T-cell (primary cell): Measurements from ENCODE around the gene SRSF10. TPM values are rescaled to one million over a fixed set of nuclear protein-coding genes. Genes with fewer than 3 reads are reported as not detected.

Experiments
- ATAC-seq, 4 experiments: fragments of 200-7000 bp in 3 of 4; fragments of 150-1000 bp in 1 of 4; cut with Tn5 transposase; replicated peaks in 1 of 4; 1 replicate in 3 of 4; 2 replicates in 1 of 4; pipeline ENCODE4 v1.10.0; 2021; ENCODE audit warnings: moderate library complexity in 3 of 4, mild to moderate bottlenecking in 2 of 4, moderate number of reproducible peaks in 1 of 4
- CTCF ChIA-PET, 2 donors: fragments of 300-600 bp; sonication (Branson Sonifier 250); formaldehyde crosslinking; loops; one replicate each; lab custom pipeline; 2022; ENCODE audit warnings: antibody characterized with exemption in 2 of 2; lab: Charles Lee
- POLR2A ChIA-PET, 2 donors: fragments of 300-600 bp; sonication (Branson Sonifier 250); formaldehyde crosslinking; loops; one replicate each; lab custom pipeline; 2022; ENCODE audit warnings: antibody characterized with exemption in 2 of 2; lab: Charles Lee
- DNase-seq, 35 experiments: peaks; one replicate each; pipeline versions ENCODE4 v3.0.0 to v3.0.0-alpha.2; 2013 to 2023
- H3K27ac ChIP-seq: one replicate; pipeline ENCODE4 v1.5.1; 2013; ENCODE audit warnings: low read length
- H3K27me3 ChIP-seq, 2 experiments: replicated peaks in 1 of 2; 1 replicate in 1 of 2; 2 replicates in 1 of 2; pipeline versions ENCODE4 v1.6.1 to v1.7.0; 2013; ENCODE audit warnings: low read length in 1 of 2, mixed read lengths in 1 of 2; ENCODE audit not compliant: control insufficient read depth in 2 of 2, insufficient read depth in 2 of 2; ENCODE audit errors: extremely low read depth in 1 of 2
- H3K36me3 ChIP-seq, 2 donors: 1 replicate in 1 of 2; 2 replicates in 1 of 2; pipeline versions ENCODE4 v1.6.1 to v1.7.0; 2013; ENCODE audit warnings: low read length in 1 of 2; ENCODE audit not compliant: control insufficient read depth in 2 of 2, insufficient read depth in 1 of 2; ENCODE audit errors: extremely low read depth in 1 of 2
- H3K4me1 ChIP-seq, 2 experiments: 1 replicate in 1 of 2; 2 replicates in 1 of 2; pipeline versions ENCODE4 v1.6.1 to v1.7.0; 2013; ENCODE audit warnings: low read length in 2 of 2, mixed read lengths in 1 of 2; ENCODE audit not compliant: insufficient read depth in 2 of 2, control insufficient read depth in 1 of 2; ENCODE audit errors: extremely low read depth in 1 of 2
- H3K4me3 ChIP-seq, 2 donors: 1 replicate in 1 of 2; 2 replicates in 1 of 2; pipeline versions ENCODE4 v1.5.1 to v1.7.0; 2013; ENCODE audit warnings: mild to moderate bottlenecking in 2 of 2, low read length in 1 of 2, moderate library complexity in 1 of 2; ENCODE audit not compliant: control insufficient read depth in 1 of 2; ENCODE audit errors: extremely low read depth in 1 of 2
- H3K9me3 ChIP-seq: 2 replicates; pipeline ENCODE4 v1.7.0; 2013
- H3K27ac Mint-ChIP-seq, 2 donors: one replicate each; pipeline ENCODE4 v1.8.0; 2020 to 2021; ENCODE audit warnings: mild to moderate bottlenecking in 2 of 2, mixed read lengths in 2 of 2
- H3K27me3 Mint-ChIP-seq, 2 donors: one replicate each; pipeline ENCODE4 v1.8.0; 2021 to 2022; ENCODE audit warnings: mixed read lengths in 2 of 2
- H3K36me3 Mint-ChIP-seq: one replicate; pipeline ENCODE4 v1.8.0; 2021; ENCODE audit warnings: mixed read lengths
- H3K4me1 Mint-ChIP-seq, 3 donors: one replicate each; pipeline ENCODE4 v1.8.0; 2020 to 2022; ENCODE audit warnings: mixed read lengths in 3 of 3, mild to moderate bottlenecking in 1 of 3
- H3K4me3 Mint-ChIP-seq, 3 donors: one replicate each; pipeline ENCODE4 v1.8.0; 2020 to 2022; ENCODE audit warnings: mild to moderate bottlenecking in 3 of 3, mixed read lengths in 3 of 3, moderate library complexity in 3 of 3
- H3K9me3 Mint-ChIP-seq, 3 donors: one replicate each; pipeline ENCODE4 v1.8.0; 2020 to 2022; ENCODE audit warnings: mixed read lengths in 3 of 3
- WGBS: methylation state at CpG from one replicate; pipeline ENCODE4 v1.1.5; 2013; ENCODE audit warnings: missing lambda C conversion rate; ENCODE audit not compliant: insufficient coverage; 5-methylcytosine and 5-hydroxymethylcytosine counted together
- total RNA-seq, 35 experiments: library from RNA in 6 of 35; stranded (reverse) in 6 of 35; fragments of 120-200 nt in 1 of 35; gene quantifications; one replicate each; pipeline versions ENCODE4 v1.2.1 to v1.2.4 and lab custom pipeline; 2013 to 2026

The SRSF10 gene
- total RNA-seq, 5 donors from 2014 or later (not counting 1 experiment from before 2014, with no cell fraction given), result 145 to 240 (median 153) TPM

DNA sequence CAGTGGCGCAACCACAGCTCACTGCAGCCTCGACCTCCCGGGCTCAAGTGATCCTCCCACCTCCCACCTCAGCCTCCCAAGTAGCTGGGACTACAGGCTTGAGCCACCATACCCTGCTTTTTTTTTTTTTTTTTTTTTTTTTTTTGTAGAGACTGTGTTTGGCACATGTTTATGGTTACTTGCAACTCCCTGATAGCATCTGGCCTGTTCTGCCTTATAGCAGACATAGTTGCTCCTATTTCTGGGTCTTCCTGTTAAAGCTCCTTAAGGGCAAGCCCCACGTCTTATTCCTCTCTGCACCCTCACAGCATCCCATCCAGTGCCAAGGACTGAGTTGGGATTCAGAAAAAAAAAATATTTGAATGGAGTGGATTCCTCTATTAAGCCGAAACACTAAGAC lies 49.9 kb downstream of the SRSF10 start:
- ATAC-seq (no peak), DNase-seq (no peak)
- Histone ChIP-seq H3K4me1 (no peaks in the 10 kb centered on the region), H3K9me3 (no peaks in the 10 kb centered on the region), H3K36me3 (no peaks in the 10 kb centered on the region), H3K27ac (no peak overlapping the region), H3K27me3 (peaks cover 0 to 2% of the 10 kb centered on the region in 2 experiments), H3K4me3 (no peak overlapping the region)
- Mint-ChIP-seq H3K4me3 (no peak overlapping the region), H3K4me1 (peaks cover 0 to 5% (median 0%) of the 10 kb centered on the region in 3 donors), H3K27me3 (peaks cover 3 to 11% of the 10 kb centered on the region in 2 donors), H3K9me3 (no peaks in the 10 kb centered on the region), H3K36me3 (no peaks in the 10 kb centered on the region), H3K27ac (no peak overlapping the region)
- WGBS, result no CpG with 5 or more reads among the region's 5 CpGs
- ChIA-PET CTCF (no interaction called here), POLR2A (interaction anchor here in 1 of 2 donors (0.7 kb wide), 1 partner anchor 14 kb away, joined by 3 read pairs; no protein-coding TSS in a partner anchor)

DNA sequence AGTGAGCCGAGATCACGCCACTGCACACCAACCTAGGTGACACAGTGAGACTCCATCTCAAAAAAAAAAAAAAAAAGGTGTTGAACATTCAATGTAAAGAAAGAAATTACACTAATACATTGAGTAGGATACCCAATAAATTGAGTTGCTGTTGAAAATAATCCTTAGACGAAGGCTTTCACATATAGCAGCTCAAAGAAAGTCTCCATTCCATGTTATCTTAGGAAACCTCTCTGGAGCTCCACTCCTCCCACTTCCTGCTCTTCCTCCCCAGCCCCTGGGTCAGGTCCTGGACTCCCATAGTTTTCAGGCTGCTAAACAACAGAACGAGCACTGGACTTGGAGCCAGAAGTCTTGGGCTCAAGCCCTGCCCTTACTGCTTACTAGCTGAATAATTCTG lies 51.3 kb downstream of the SRSF10 start:
- H3K4me1 ChIP-seq, result no peaks in the 10 kb centered on the region
- Mint-ChIP-seq H3K27me3 (peaks cover 3 to 11% of the 10 kb centered on the region in 2 donors), H3K27ac (no peak overlapping the region), H3K9me3 (no peaks in the 10 kb centered on the region), H3K4me3 (no peak overlapping the region), H3K4me1 (peaks cover 0 to 5% (median 0%) of the 10 kb centered on the region in 3 donors), H3K36me3 (no peaks in the 10 kb centered on the region)
- no peaks in the 10 kb centered on the region for H3K36me3 ChIP-seq
- ChIA-PET CTCF (interaction anchor here in 1 of 2 donors (0.5 kb wide), 2 partner anchors 10 to 90 kb away, joined by 3 to 5 read pairs; no protein-coding TSS in a partner anchor), POLR2A (no interaction called here)
- ATAC-seq (no peak), DNase-seq (no peak)
- peaks cover 0 to 2% of the 10 kb centered on the region in 2 experiments for H3K27me3 ChIP-seq
- H3K4me3 ChIP-seq, result no peak overlapping the region
- H3K9me3 ChIP-seq, result no peaks in the 10 kb centered on the region
- WGBS, result 71% methylated on average over 1 of the region's 4 CpGs
- H3K27ac ChIP-seq, result no peak overlapping the region

DNA sequence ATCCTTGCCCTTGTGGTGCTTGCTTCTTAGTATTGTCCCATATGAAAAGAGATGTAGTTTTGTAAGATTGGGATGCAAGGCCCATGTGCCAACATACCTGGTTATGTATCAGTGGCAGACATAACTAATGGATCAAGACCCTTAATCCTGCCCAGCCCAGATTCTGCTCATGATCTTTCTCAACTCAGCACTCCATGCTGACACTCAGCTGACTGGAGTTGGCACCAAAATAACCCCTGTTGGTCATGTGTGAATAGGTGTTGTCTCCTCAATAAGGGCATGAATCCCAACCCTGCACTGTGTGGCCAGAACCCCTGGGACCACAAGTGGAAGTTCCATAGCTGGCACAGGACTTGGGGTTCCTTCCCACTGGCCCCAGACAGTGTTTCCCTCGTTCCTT lies 53.0 kb downstream of the SRSF10 start:
- no peak overlapping the region for H3K27ac Mint-ChIP-seq
- peaks cover 0 to 3% (median 0%) of the 10 kb centered on the region in 3 donors for H3K4me1 Mint-ChIP-seq
- H3K27me3 Mint-ChIP-seq, result peaks cover 3 to 11% of the 10 kb centered on the region in 2 donors
- DNase-seq, result no peak
- no peak overlapping the region for H3K4me3 Mint-ChIP-seq
- Histone ChIP-seq H3K9me3 (no peaks in the 10 kb centered on the region), H3K36me3 (no peaks in the 10 kb centered on the region), H3K27ac (no peak overlapping the region), H3K4me1 (no peaks in the 10 kb centered on the region), H3K27me3 (peaks cover 0 to 2% of the 10 kb centered on the region in 2 experiments), H3K4me3 (no peak overlapping the region)
- no peak for ATAC-seq
- ChIA-PET POLR2A (no interaction called here), CTCF (no interaction called here)
- 63% methylated on average over 1 of the region's 1 CpG for WGBS
- H3K9me3 Mint-ChIP-seq, result no peaks in the 10 kb centered on the region
- no peaks in the 10 kb centered on the region for H3K36me3 Mint-ChIP-seq

- peaks cover 0 to 2% of the 10 kb centered on the region in 2 experiments for H3K27me3 ChIP-seq
- no peak for DNase-seq
- no peaks in the 10 kb centered on the region for H3K9me3 ChIP-seq
- Mint-ChIP-seq H3K27ac (no peak overlapping the region), H3K27me3 (peaks cover 3 to 9% of the 10 kb centered on the region in 2 donors), H3K4me3 (no peak overlapping the region), H3K4me1 (no peaks in the 10 kb centered on the region), H3K36me3 (no peaks in the 10 kb centered on the region), H3K9me3 (no peaks in the 10 kb centered on the region)
- CTCF ChIA-PET, result no interaction called here
- no peaks in the 10 kb centered on the region for H3K36me3 ChIP-seq
- no peaks in the 10 kb centered on the region for H3K4me1 ChIP-seq
- POLR2A ChIA-PET, result no interaction called here
- H3K27ac ChIP-seq, result no peak overlapping the region
- H3K4me3 ChIP-seq, result no peak overlapping the region
- ATAC-seq, result no peak
- WGBS, result no CpG with 5 or more reads among the region's 3 CpGs
These were observed 54.8 kb downstream of the SRSF10 start for GRCh38 chr1:23925279-23925678.

DNA sequence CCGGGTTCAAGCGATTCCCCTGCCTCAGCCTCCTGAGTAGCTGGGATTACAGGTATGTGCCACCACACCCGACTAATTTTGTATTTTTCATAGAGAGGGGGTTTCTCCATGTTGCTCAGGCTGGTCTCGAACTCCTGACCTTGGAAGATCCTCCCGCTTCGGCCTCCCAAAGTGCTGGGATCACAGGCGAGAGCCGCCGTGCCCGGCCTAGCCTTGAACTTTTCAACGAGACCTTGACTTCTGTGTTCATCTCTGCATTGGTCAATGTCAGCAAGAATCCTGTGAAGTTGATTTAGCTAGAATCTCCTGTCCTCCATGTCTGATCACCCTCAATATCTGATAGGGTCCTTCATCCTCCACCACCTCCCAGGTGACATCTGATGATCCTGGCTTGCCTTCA lies 55.5 kb downstream of the SRSF10 start:
- peaks cover 0 to 2% (median 2%) of the 10 kb centered on the region in 3 donors for H3K4me1 Mint-ChIP-seq
- H3K27me3 Mint-ChIP-seq, result peaks cover 3 to 8% of the 10 kb centered on the region in 2 donors
- H3K36me3 ChIP-seq, result no peaks in the 10 kb centered on the region
- no peak overlapping the region for H3K4me3 ChIP-seq
- DNase-seq (no peak), ATAC-seq (no peak)
- H3K27ac Mint-ChIP-seq, result no peak overlapping the region
- no peaks in the 10 kb centered on the region for H3K9me3 ChIP-seq
- no peaks in the 10 kb centered on the region for H3K36me3 Mint-ChIP-seq
- H3K4me1 ChIP-seq, result no peaks in the 10 kb centered on the region
- no peaks in the 10 kb centered on the region for H3K9me3 Mint-ChIP-seq
- ChIA-PET CTCF (interaction anchor here in 1 of 2 donors (0.6 kb wide), 1 partner anchor 158 kb away, joined by 3 read pairs; no protein-coding TSS in a partner anchor), POLR2A (no interaction called here)
- H3K4me3 Mint-ChIP-seq, result no peak overlapping the region
- 97% methylated on average over 6 of the region's 11 CpGs for WGBS
- H3K27ac ChIP-seq, result no peak overlapping the region
- peaks cover 0 to 2% of the 10 kb centered on the region in 2 experiments for H3K27me3 ChIP-seq

- H3K9me3 Mint-ChIP-seq, result no peaks in the 10 kb centered on the region
- peaks cover under 1 to 4% of the 10 kb centered on the region in 2 donors for H3K27me3 Mint-ChIP-seq
- H3K4me1 Mint-ChIP-seq, result peaks cover 0 to 2% (median 2%) of the 10 kb centered on the region in 3 donors
- DNase-seq (no peak), ATAC-seq (no peak)
- Histone ChIP-seq H3K4me3 (no peak overlapping the region), H3K27me3 (peaks cover 0 to under 1% of the 10 kb centered on the region in 2 experiments), H3K4me1 (no peaks in the 10 kb centered on the region), H3K36me3 (no peaks in the 10 kb centered on the region), H3K27ac (no peak overlapping the region), H3K9me3 (no peaks in the 10 kb centered on the region)
- 73% methylated on average over 5 of the region's 8 CpGs for WGBS
- no peak overlapping the region for H3K27ac Mint-ChIP-seq
- POLR2A ChIA-PET, result interaction anchor here in 1 of 2 donors (0.7 kb wide), 1 partner anchor 14 kb away, joined by 3 read pairs; no protein-coding TSS in a partner anchor
- H3K4me3 Mint-ChIP-seq, result no peak overlapping the region
- H3K36me3 Mint-ChIP-seq, result no peaks in the 10 kb centered on the region
- CTCF ChIA-PET, result interaction anchor here in 1 of 2 donors (0.6 kb wide), 1 partner anchor 157 kb away, joined by 3 read pairs; no protein-coding TSS in a partner anchor
These were observed 56.3 kb downstream of the SRSF10 start for GRCh38 chr1:23923592-23924499.
